GM12874 (cell line): ENCODE measurements around the gene HEATR5A.

Source experiments
- TF ChIP-seq, protein P1 (sequence below): IDR thresholded peaks from 2 replicates; pipeline ENCODE4 v1.5.1; 2011; ENCODE audit warnings: low read depth, mild to moderate bottlenecking, control low read depth, low read length, moderate library complexity; ENCODE audit not compliant: insufficient read depth

Gene HEATR5A

GRCh38 chr14:31419967-31420318 is 407 bp downstream of the HEATR5A start:
- TF ChIP-seq, protein P1, sequence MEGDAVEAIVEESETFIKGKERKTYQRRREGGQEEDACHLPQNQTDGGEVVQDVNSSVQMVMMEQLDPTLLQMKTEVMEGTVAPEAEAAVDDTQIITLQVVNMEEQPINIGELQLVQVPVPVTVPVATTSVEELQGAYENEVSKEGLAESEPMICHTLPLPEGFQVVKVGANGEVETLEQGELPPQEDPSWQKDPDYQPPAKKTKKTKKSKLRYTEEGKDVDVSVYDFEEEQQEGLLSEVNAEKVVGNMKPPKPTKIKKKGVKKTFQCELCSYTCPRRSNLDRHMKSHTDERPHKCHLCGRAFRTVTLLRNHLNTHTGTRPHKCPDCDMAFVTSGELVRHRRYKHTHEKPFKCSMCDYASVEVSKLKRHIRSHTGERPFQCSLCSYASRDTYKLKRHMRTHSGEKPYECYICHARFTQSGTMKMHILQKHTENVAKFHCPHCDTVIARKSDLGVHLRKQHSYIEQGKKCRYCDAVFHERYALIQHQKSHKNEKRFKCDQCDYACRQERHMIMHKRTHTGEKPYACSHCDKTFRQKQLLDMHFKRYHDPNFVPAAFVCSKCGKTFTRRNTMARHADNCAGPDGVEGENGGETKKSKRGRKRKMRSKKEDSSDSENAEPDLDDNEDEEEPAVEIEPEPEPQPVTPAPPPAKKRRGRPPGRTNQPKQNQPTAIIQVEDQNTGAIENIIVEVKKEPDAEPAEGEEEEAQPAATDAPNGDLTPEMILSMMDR: no peak

- TF ChIP-seq, protein P1: no peak
Observed at GRCh38 chr14:31419179-31419966, 977 bp downstream of the HEATR5A start.

DNA sequence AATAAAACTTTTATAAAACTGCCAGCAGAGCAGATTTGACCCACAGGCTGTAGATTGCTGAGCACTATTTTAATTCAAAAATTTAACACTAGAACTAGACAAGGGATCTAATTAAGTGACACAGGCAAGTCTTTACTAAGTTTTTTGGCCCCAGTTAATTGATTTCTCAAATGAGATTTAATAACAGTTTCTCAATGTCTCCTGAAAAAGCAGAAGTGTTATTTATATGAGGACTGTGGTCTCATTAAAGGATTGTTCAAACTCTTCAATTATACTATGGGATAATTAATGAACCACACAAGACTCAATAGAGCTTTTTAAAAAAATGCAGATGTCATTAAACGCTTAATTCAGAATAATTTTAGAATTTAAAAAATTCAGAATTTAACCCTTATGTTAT is 1.9 kb downstream of the HEATR5A start:
- TF ChIP-seq, protein P1: no peak

DNA sequence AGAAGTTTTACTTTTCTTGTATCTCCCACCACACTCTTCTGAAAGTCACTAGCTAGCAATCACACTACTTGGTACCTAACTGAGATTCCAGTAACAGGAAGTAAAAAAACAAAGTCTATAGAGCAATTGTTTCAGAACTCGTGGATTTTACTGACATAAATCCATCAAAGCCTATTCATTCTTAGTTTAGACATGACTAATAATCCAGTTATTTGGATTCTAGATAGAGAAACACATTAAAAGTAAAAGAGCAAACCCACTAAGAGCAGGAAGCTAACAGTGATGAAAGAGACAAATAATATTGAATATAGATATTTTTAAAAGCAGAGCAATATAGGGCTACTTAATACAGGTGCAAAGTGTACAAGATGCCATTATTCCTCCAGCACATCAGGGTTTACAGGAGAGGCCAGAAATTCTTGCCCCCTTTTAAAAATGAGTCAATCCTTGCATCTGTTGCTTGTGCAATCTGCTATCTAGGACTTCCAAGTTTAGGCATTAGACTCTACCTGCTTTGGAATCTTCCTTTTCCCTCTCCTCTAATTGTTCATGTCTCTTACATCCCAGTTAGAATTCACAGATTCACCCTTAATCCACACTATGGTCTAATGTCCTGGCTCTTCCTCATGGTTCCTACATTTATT is 6.0 kb downstream of the HEATR5A start:
- TF ChIP-seq, protein P1: no peak

DNA sequence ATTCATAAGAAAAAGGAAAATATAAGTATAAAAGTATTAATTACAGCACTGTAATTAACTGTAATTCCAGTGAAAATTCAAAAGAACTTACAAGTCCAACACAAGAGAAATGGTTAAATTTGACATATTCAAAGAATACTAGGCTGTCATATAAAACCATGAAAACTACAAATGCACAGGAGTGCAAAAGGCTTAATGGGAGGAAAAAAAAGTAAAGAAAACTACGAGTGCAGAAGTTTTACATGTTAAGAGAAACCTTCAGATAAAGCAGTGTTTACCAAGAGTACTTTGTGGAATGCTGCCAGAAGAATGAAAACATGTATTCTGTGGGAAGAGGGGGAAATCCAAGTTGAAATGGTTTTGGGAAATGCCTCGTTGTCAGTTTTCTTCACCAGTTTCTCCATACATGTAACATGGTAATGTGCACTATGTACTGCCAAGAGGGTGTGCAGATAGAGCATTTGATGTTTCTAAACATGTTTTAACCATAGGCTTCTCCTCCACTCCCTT is 9.1 kb downstream of the HEATR5A start:
- TF ChIP-seq, protein P1: no peak

GRCh38 chr14:31410048-31410650 is 10.2 kb downstream of the HEATR5A start:
- TF ChIP-seq, protein P1: no peak

GRCh38 chr14:31408421-31408820 is 11.9 kb downstream of the HEATR5A start:
- TF ChIP-seq, protein P1: no peak
